ENCODE results near the gene IFT80. TPM values are rescaled to one million over a fixed set of nuclear protein-coding genes. Genes with fewer than 3 reads are reported as not detected.

The IFT80 gene
- total and polyA plus RNA-seq, 12 donors = 11.0 to 37.3 (median 22.1) TPM

DNA sequence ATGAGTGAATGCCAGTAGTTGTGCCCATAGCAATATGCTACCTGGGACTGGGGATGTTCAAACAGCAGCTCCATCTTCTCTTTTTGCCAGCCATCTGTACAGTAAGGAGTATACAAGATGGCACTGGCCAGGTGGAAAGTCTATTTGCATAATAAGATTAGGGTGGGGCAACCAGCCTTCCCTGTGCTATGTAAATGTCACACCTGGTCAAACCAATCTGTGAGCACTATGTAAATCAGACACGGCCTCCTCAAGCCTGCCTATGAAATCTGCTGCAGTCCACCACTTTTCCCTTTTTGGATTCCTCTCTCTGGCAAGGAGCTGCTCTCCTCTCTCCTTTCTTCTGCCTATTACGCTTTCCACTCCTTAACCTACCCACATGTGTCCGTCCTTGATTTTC, 120.8 kb downstream of the IFT80 start:
- no peaks in the 10 kb centered on the region for H3K27me3 ChIP-seq

GRCh38 chr3:160265088-160265487, 133.9 kb downstream of the IFT80 start:
- TF ChIP-seq, protein P1, sequence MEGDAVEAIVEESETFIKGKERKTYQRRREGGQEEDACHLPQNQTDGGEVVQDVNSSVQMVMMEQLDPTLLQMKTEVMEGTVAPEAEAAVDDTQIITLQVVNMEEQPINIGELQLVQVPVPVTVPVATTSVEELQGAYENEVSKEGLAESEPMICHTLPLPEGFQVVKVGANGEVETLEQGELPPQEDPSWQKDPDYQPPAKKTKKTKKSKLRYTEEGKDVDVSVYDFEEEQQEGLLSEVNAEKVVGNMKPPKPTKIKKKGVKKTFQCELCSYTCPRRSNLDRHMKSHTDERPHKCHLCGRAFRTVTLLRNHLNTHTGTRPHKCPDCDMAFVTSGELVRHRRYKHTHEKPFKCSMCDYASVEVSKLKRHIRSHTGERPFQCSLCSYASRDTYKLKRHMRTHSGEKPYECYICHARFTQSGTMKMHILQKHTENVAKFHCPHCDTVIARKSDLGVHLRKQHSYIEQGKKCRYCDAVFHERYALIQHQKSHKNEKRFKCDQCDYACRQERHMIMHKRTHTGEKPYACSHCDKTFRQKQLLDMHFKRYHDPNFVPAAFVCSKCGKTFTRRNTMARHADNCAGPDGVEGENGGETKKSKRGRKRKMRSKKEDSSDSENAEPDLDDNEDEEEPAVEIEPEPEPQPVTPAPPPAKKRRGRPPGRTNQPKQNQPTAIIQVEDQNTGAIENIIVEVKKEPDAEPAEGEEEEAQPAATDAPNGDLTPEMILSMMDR (IDR thresholded peaks at IDR 0.05) = no peak
- TF ChIP-seq POLR2A (IDR thresholded peaks at IDR 0.05) = no peak
- intact Hi-C loops (cut with DNase I) = no loop called here
- no peaks in the 10 kb centered on the region for H3K9me3 ChIP-seq (replicated peaks in 1 of 3)
- H3K27ac ChIP-seq = no peak overlapping the region
- no peaks in the 10 kb centered on the region for H3K27me3 ChIP-seq
- no peaks in the 10 kb centered on the region for H3K36me3 ChIP-seq (replicated peaks in 1 of 2)
- H3K4me1 ChIP-seq (replicated peaks in 1 of 2) = no peaks in the 10 kb centered on the region
- WGBS, 4 donors = 95 to 96% (median 95%) methylated on average over 2 of the region's 2 CpGs
- H3K4me3 ChIP-seq = no peak overlapping the region
- DNase-seq = no peak

More for the DNA sequence above, 120.8 kb downstream of the IFT80 start:
- no peak for DNase-seq
- 94 to 98% (median 98%) methylated on average over 3 of the region's 3 CpGs for whole genome bisulfite sequencing, 4 donors
- intact Hi-C loops (cut with DNase I) = no loop called here
- H3K27ac ChIP-seq = no peak overlapping the region
- TF ChIP-seq, protein P1 (IDR thresholded peaks at IDR 0.05) = no peak
- TF ChIP-seq POLR2A (IDR thresholded peaks at IDR 0.05) = no peak
- H3K4me3 ChIP-seq = no peak overlapping the region
- H3K36me3 ChIP-seq (replicated peaks in 1 of 2) = no peaks in the 10 kb centered on the region
- H3K9me3 ChIP-seq (replicated peaks in 1 of 3) = no peaks in the 10 kb centered on the region
- H3K4me1 ChIP-seq (replicated peaks in 1 of 2) = peaks cover 0 to 6% of the 10 kb centered on the region in 2 donors

GRCh38 chr3:160260587-160261270, 138.3 kb downstream of the IFT80 start:
- H3K36me3 ChIP-seq (replicated peaks in 1 of 2) = no peaks in the 10 kb centered on the region
- TF ChIP-seq, protein P1 (IDR thresholded peaks at IDR 0.05) = no peak
- TF ChIP-seq POLR2A (IDR thresholded peaks at IDR 0.05) = no peak
- intact Hi-C loops (cut with DNase I) = no loop called here
- no peaks in the 10 kb centered on the region for H3K27me3 ChIP-seq
- DNase-seq = no peak
- 77 to 81% (median 80%) methylated on average over 7 of the region's 7 CpGs for WGBS, 4 donors
- no peaks in the 10 kb centered on the region for H3K9me3 ChIP-seq (replicated peaks in 1 of 3)
- peaks cover 0 to 7% of the 10 kb centered on the region in 2 donors for H3K4me1 ChIP-seq (replicated peaks in 1 of 2)
- no peak overlapping the region for H3K27ac ChIP-seq
- H3K4me3 ChIP-seq = no peak overlapping the region

- Histone ChIP-seq H3K4me1 (replicated peaks in 1 of 2) (peaks cover 0 to 7% of the 10 kb centered on the region in 2 donors), H3K27me3 (no peaks in the 10 kb centered on the region), H3K36me3 (replicated peaks in 1 of 2) (no peaks in the 10 kb centered on the region), H3K9me3 (replicated peaks in 1 of 3) (no peaks in the 10 kb centered on the region), H3K27ac (no peak overlapping the region), H3K4me3 (no peak overlapping the region)
- DNase-seq = no peak
- WGBS, 4 donors = 84 to 96% (median 89%) methylated on average over 1 of the region's 1 CpG
- intact Hi-C loops (cut with DNase I) = no loop called here
- TF ChIP-seq, protein P1 (IDR thresholded peaks at IDR 0.05) = no peak
- TF ChIP-seq POLR2A (IDR thresholded peaks at IDR 0.05) = no peak
These were observed 139.4 kb downstream of the IFT80 start for GRCh38 chr3:160259589-160259988.

Data from adrenal gland (tissue), 12 donors.